GM19238 (cell line): ENCODE data around the gene SNTA1.
"Not testable (repeated sequence)": the region's sequence is repeated elsewhere in the genome, so short reads cannot be mapped to it uniquely, and the experiment has no call there.

Experiments
- DNase-seq: peaks from one replicate; pipeline ENCODE4 v3.0.0; 2011; ENCODE audit warnings: low spot score; ENCODE audit not compliant: insufficient read length

The SNTA1 gene

GRCh38 chr20:33465481-33466302 lies 22.1 kb upstream of the SNTA1 start:
- no peak for DNase-seq

DNA sequence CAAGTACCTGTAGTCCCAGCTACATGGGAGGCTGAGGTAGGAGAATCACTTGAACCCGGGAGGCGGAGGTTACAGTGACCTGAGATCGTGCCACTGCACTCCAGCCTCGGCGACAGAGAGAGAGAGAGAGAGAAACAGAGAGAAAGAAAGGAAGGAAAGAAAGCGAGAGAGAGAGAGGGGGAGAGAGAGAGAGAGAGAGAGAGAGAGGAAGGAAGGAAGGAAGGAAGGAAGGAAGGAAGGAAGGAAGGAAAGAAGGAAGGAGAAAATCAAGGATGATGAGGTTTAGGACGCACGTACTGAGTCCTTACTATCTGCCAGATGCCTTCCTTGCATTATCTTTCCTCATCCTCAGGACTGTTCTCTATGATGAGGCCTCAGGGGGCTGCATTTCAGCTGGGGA lies 21.2 kb upstream of the SNTA1 start:
- DNase-seq = not testable (repeated sequence)

DNA sequence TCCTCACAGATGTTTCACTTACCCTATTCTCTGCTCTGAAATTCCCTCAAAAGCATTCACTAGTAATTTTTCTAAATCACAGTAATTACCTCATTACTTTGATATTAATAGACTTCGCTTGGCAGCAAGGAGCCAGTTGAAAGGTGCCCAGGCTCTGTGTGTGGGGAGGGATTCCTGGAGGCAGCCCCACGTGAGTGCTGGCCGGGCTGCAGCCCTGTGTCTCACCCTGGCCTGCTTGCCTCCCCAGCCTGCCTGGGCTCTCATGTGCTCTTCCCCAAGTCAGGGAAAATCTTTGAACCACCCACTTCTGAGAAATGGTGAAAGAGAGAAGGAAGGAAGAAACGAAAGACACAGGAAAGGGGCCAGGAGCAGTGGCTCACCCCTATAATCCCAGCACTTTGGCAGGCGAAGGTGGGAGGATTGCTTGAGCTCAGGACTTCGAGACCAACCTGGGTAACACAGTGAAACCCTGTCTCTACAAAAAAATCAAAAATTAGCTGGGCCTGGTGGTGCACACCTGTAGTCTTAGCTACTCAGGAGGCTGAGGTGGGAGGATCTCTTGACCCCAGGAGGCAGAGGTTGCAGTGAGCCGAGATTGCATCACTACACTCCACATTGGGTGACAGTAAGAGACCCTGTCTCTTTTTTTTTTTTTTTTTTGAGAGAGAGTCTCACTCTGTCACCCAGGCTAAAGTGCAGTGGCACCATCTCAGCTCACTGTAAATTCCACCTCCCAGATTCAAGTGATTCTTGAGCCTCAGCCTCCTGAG lies 20.0 kb upstream of the SNTA1 start:
- DNase-seq = no peak

- DNase-seq = no peak
Observed at GRCh38 chr20:33460711-33461110, 17.1 kb upstream of the SNTA1 start.

- DNase-seq = no peak
Observed at GRCh38 chr20:33459599-33459998, 16.0 kb upstream of the SNTA1 start.

GRCh38 chr20:33456916-33457642 lies 13.5 kb upstream of the SNTA1 start:
- peak; percentile 71 for DNase-seq

DNA sequence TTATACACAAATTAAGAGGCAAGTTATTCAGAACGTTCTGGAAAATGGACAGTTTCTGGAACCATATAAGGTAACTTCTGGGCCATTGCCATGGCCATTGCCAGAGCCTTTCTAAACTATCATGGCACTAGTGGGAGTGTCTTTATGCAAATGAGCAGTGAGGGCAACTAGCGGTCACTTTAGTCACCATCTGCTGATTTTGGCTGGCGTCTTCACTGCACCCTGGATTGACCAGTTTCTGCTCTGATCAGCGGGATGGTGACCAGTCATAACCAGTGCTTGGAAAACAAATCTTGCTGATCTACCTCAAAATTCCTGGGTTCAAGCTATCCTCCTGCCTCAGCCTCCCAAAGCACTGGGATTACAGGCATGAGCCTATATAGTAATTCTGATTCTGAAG lies 7.3 kb upstream of the SNTA1 start:
- DNase-seq = no peak

GRCh38 chr20:33445881-33446625 lies 2.5 kb upstream of the SNTA1 start:
- DNase-seq = no peak

- no peak for DNase-seq
Observed at GRCh38 chr20:33444797-33445560, 1.4 kb upstream of the SNTA1 start.

- DNase-seq = no peak
Observed at GRCh38 chr20:33443006-33443511, 504 bp downstream of the SNTA1 start.

DNA sequence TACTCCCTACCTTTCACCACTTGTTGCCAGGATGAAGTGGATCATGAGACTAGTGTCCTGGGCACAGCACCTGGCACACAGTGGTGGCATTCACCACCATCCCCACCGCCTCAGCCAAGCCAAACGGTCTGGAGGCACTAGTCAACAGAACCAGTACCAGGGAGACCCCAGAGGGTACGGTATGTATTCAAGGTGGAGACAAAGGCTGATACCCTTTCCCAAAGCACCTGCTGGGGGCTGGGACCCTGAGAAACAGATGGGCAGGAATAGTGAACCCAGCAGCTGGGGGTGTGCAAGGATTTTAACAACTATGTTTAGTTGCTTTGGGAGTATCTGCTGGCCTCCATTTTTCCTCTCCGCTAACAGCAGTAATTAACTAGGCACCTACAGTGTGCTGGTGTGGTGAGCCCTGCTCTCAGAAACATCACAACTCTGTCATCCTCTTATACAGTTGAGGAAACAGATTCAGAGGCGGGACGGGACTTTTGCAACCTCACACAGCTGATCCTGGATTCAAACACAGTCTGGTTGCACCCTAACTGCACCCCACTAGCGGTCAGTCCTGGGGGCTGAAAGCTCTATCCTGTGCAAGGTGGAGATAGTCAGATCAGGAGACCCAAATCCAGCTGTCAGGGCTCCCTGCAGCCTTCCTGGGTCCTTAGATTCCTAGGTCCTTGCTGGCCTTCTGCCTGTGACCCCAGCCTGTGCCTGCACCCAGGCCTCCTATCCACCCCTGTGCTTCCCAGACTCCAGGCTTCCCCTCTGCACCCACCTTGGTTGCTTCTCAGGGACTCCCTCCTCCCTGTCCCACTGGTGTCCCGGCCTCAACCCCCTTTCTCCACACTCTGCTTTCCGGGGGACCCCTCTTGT lies 1.2 kb downstream of the SNTA1 start:
- DNase-seq = no peak

DNA sequence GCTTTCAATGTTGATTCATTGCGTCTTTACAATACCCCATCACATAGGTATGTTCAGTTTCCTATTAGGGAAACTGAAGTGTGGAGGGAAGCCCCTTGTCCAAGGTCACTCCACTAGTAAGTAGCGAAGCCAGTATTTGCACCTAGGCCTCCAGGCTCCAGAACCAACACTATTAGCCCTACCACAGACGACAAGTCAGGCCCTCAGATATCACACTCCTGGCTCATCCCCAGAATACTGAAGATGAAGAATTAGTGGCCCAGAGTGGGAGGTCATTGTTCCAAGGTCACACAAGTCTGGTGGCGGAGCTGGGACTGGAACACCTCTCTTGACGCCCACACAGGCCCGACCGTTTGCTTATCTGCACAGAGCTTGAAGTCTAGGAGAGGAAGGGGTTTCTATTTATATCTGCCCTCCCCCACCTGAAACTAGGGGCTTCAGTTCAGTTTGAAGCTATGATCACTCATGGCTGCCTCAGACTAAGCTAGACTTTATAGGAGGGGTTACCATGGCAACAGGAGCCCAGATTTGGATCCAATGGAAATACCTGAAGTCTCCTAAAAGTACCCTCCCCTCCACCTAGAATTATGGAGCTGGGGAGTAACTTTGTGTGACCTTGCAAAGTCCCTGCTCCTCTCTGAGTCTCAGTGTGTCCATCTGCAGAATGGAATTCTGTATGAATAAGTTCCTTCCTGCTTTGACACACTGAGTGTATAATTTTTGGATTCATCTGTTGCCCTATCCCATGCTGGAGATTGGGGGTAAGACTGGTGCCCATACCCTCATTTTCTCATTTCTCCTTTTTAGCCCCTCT lies 2.2 kb downstream of the SNTA1 start:
- DNase-seq = no peak

DNA sequence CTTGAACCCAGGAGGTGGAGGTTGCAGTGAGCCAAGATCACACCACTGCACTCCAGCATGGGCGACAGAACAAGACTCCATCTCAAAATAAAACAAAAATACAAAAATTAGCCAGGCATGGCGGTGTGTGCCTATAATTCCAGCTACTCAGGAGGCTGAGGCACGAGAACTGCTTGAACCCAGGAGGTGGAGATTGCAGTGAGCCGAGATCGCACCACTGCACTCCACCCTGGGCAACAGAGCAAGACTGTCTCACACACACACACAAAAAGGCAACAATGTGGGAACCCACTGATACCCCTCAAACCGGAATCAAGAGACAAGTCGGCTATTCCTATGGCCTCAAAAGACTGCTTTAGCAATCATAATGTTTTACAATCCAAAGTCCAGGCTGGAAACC lies 3.0 kb downstream of the SNTA1 start:
- DNase-seq = not testable (repeated sequence)

GRCh38 chr20:33438481-33438880 lies 5.1 kb downstream of the SNTA1 start:
- no peak for DNase-seq

GRCh38 chr20:33437141-33437911 lies 6.2 kb downstream of the SNTA1 start:
- no peak for DNase-seq

DNA sequence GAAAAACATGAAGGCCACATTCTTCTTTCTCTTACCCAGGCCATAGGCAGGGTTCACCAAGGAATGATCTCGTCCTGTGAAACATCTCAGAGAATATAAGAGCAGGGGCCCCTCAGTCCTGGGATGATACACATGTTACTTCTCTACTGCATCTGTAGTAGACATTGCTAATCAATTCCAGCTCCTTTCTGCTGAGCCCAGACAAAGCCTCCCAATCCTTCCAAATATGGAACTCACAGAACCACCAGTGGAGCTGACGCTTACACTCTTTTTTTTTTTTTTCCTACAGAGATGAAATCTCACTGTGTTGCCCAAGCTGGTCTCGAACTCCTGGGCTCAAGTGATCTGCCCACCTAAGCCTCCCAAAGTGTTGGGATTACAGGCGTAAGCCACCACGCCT lies 9.1 kb downstream of the SNTA1 start:
- no peak for DNase-seq

DNA sequence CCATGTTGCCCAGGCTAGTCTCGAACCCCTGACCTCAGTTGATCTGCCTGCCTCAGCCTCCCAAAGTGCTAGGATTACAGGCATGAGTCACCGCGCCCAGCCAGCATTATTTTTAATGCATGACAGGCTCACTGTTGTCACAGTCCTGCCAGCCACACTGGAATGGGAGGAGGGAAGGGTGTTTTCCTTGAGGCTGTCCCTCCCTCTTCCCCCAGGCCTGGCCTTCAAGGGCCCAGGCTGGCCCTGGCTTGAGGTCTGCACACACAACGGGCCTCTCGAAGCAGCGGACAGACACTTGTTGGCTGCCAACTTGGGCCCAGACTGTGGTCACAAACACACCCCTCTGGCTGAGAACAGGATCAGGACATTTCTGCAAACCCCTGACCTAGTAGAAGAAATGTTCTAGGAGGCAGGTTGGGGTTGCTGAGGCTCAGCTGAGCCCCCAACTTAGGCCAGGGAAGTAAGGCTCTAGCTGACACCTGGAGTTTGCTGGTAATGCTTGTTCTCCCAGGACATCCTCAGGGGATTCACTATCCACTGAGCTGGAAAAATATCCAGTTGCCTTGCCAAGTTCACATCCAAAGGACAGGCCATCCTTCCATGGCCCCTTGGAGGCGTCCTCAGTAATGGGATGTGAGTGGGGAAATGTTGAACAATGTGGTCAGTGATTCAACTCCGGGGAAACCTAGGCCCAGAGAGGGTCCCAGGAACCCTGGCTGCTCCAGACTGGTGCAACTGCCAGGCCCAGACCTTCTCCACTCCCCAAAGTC lies 9.9 kb downstream of the SNTA1 start:
- no peak for DNase-seq
